HG02943 (cell line): ENCODE data around the gene SMC1B.
"Not testable (repeated sequence)": the region's sequence is repeated elsewhere in the genome, so short reads cannot be mapped to it uniquely, and the experiment has no call there.

Experiments
- ATAC-seq: cut with Tn5 transposase; IDR thresholded peaks from one replicate; pipeline ENCODE4 v1.9.1; 2021; ENCODE audit warnings: mild to moderate bottlenecking, low read depth, moderate library complexity; ENCODE audit not compliant: unreplicated experiment

The SMC1B gene

DNA sequence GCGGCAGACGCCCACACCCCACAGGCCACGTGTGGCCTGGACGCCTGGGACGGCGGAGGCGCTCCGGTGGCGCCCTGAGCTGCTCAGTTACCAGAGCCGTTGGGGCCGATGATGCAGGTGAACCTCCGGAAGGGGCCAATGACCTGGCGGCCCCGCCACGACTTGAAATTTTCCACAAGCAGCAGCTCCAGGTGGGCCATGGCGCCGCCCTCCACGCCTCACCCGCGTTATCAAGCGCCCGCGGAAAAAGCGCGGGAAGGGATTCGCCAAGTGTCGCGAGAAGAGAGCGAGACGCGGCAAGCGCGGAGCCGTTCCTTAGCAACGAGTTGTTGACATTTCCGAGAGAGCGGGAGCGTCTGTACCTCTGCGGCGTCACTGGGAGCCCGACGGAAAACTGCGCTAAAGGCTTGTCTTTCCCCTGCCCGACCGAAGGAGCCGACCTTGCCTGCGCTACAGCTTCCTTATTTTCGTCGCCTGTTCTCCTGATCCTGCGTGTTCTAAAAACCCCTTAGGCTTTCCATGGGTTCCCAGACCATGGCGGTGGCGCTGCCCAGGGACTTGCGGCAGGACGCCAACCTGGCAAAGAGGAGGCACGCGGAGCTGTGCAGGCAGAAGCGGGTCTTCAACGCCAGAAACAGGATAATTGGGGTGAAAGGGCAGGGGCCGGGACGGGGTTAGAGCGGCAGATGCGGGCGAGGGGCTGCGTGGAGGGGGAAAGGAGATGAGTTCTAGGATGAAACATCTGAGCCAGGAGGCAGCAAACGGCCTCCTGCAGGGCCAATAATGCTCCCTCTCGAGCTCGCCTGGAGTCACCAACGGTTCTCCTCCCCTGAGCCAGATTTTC is at the start of gene SMC1B, which contains the start of gene RIBC2:
Gene SMC1B, minus strand, starts transcription at position 232 of the 844 bp plus-strand sequence. Its CDS starts 32 bp downstream, at position 200.
Gene RIBC2, plus strand, starts transcription at position 326 of the 844 bp plus-strand sequence. Its CDS starts 194 bp downstream, at position 520.
- ATAC-seq = no peak

GRCh38 chr22:45462034-45462655 is 48.7 kb upstream of the SMC1B start:
- no peak for ATAC-seq

GRCh38 chr22:45460288-45461109 is 47.1 kb upstream of the SMC1B start:
- ATAC-seq = no peak

DNA sequence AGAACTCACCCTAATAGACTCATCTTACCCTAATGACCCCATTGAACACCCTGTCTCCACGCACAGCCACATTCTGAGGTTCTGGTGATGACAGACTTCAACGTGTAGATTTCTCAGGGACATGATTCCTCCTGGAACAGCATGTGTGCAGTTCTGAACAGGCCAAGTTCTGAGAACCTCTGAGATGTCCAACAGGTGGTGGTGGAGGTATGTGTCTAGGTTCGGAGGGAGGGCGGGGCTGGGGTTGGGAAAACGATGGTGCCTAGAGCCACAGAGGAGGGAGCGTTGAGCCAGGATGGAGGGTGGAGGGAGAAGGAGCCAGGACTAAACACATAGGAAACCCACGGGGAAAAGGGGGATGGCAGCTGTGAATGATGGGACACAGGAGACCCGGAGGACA is 45.8 kb upstream of the SMC1B start:
- ATAC-seq = no peak

DNA sequence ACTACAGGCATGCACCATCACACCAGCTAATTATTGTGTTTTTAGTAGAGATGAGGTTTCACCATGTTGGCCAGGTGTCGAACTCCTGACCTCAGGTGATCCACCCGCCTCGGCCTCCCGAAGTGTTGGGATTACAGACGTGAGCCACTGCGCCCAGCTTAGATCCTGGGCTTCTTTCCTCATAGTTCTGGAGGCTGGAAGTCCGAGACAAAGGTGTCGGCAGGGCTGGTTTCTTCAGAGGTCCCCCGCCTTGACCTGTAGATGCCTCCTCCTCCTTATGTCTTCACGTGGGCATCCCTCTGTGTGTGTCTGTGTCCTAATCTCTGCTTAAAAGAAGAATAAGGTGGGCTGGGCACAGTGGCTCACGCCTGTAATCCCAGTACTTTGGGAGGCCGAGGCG is 45.1 kb upstream of the SMC1B start:
- ATAC-seq = no peak

GRCh38 chr22:45456811-45457210 is 43.4 kb upstream of the SMC1B start:
- ATAC-seq = no peak

- ATAC-seq = no peak
Measured at GRCh38 chr22:45455621-45456020, 42.2 kb upstream of the SMC1B start.

DNA sequence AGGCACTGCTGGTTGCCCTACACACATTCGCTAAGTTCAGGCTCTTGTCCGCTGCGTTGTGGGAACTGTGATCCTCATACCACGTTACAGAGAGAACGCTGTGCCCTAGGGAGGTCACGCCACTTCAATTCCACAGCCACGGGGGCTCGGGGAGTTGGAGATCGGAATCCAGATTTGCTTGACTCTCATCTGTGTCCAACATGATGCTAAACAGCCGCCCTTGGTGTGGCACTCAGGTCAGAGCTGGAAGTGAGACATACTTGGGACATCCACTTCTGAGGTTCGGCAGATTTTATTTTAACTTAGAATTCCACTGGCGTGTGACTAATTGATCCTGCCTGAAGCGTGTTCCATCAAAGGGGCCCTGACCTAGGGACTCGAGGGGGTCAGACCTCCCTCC is 41.8 kb upstream of the SMC1B start:
- no peak for ATAC-seq

- no peak for ATAC-seq
Measured at GRCh38 chr22:45454275-45454674, 40.9 kb upstream of the SMC1B start.

GRCh38 chr22:45453764-45454163 is 40.4 kb upstream of the SMC1B start:
- no peak for ATAC-seq

GRCh38 chr22:45452565-45453379 is 39.4 kb upstream of the SMC1B start:
- no peak for ATAC-seq

DNA sequence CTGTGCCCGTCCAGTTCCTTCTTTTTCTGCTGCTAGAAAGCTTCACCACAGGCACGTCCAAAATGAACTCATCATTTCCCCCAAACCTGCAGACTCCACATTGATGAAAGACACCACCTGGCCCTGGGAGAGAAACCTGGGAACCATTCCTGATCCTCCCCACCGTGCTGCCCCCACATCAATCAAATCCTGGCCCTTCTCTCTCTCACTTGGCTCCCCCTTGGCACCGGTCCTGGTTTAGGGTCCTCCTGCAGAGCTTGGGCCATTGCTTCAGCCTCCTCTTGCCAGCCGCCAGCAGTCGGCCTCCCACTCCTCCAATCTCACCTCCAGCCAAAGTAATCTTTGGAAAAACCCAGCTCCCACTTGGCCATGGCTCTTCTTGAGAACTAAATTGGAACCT is 38.6 kb upstream of the SMC1B start:
- ATAC-seq = no peak

GRCh38 chr22:45450921-45451651 is 37.7 kb upstream of the SMC1B start:
- ATAC-seq = no peak

DNA sequence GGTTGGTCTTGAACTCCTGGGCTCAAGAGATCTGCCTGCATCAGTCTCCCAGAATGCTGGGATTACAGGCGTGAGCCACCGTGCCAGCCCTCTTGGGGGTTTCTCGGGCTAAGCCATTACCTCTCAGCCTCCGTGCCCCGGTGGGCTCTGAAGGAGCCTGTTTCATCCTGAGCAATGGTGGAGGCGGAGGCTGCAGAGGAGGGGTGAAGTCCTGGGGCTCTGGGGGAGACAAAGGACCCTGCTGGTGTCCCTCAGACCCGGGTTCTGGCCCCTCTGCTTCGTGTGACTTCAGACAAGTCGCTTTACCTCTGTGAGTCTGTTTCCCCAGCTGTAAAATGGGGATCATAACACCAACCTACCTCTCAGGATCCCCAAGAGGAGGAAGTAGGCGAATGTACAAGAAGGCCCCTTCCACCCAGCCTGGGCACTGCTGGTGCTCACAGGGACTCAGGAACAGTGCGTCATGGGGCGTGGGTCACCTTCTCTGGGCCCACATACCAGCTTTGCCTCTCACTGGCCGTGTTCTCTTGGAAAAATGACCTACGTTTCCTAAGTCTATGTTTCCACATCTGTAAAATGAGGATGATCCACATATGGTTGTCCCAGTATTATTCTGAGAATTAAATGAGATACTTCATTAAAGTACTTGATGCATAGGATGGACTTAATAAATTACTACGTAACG is 36.8 kb upstream of the SMC1B start:
- ATAC-seq = no peak

DNA sequence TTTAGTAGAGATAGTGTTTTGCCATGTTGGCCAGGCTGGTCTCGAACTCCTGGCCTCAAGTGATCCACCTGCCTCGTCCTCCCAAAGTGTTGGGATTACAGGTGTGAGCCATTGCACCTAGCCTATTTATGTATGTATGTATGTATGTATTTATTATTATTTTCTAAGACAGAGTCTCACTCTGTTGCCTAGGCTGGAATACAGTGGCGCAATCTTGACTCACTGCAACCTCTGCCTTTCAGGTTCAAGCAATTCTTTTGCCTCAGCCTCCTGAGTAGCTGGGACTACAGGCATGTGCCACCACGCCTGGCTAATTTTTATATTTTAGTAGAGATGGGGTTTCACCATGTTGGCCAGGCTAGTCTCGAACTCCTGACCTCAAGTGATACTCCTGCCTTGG is 36.0 kb upstream of the SMC1B start:
- ATAC-seq = not testable (repeated sequence)

- ATAC-seq = no peak
Measured at GRCh38 chr22:45448431-45448830, 35.0 kb upstream of the SMC1B start.

DNA sequence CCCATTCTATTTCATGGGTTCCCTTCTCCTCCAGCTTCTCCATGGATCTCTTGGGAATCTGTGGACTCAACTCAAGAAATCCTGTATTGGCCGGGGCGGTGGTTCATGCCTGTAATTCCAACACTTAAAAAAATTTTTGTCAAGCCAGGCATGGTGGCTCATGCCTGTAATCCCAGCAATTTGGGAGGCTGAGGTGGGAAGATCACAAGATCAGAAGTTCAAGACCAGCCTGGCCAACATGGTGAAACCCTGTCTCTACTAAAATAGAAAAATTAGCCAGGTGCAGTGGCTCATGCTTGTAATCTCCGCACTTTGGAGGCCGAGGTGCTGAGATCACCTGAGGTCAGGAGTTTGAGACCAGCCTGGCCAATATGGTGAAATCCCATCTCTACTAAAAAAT is 34.2 kb upstream of the SMC1B start:
- not testable (repeated sequence) for ATAC-seq

GRCh38 chr22:45446216-45446615 is 32.8 kb upstream of the SMC1B start:
- no peak for ATAC-seq
